ENCODE measurements around the gene SRXN1. TPM values are rescaled to one million over a fixed set of nuclear protein-coding genes. Genes with fewer than 3 reads are reported as not detected.

The SRXN1 gene
- total RNA-seq, 3 donors from 2014 or later: 11.7 to 23.4 (median 18.9) TPM

DNA sequence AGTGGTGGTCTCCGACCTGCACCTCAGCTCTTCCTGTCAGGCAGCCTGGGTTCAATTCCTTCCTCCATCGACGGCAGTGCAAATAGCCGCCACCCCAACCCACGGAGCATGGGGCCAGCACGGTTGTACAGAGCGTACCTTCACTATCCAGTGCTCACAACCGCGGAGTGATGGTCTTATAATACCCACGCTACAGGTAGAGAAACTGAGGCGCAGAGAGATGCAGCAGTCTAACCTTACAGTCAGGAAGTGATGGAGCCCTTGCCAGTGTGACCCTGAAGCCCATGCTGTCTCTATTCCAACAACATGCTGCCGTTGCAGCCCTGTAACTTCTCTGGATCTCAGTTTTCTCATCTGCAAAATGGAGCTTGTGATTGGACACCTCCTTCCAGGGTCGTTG, 11.6 kb upstream of the SRXN1 start:
- intact Hi-C loops (cut with DNase I, micrococcal nuclease): loop anchor here in 1 of 2 donors (10.0 kb wide), 1 partner anchor 110 kb away; no protein-coding TSS in a partner anchor
- Histone ChIP-seq H3K4me1 (ENCODE audit: low read depth) (no peaks in the 10 kb centered on the region), H3K36me3 (ENCODE audit: low read depth) (no peaks in the 10 kb centered on the region), H3K4me3 (no peak overlapping the region), H3K9me3 (no peaks in the 10 kb centered on the region)
- DNase-seq: no peak
- TF ChIP-seq, protein P1, sequence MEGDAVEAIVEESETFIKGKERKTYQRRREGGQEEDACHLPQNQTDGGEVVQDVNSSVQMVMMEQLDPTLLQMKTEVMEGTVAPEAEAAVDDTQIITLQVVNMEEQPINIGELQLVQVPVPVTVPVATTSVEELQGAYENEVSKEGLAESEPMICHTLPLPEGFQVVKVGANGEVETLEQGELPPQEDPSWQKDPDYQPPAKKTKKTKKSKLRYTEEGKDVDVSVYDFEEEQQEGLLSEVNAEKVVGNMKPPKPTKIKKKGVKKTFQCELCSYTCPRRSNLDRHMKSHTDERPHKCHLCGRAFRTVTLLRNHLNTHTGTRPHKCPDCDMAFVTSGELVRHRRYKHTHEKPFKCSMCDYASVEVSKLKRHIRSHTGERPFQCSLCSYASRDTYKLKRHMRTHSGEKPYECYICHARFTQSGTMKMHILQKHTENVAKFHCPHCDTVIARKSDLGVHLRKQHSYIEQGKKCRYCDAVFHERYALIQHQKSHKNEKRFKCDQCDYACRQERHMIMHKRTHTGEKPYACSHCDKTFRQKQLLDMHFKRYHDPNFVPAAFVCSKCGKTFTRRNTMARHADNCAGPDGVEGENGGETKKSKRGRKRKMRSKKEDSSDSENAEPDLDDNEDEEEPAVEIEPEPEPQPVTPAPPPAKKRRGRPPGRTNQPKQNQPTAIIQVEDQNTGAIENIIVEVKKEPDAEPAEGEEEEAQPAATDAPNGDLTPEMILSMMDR (IDR thresholded peaks at IDR 0.05): no peak
- ATAC-seq: no peak

DNA sequence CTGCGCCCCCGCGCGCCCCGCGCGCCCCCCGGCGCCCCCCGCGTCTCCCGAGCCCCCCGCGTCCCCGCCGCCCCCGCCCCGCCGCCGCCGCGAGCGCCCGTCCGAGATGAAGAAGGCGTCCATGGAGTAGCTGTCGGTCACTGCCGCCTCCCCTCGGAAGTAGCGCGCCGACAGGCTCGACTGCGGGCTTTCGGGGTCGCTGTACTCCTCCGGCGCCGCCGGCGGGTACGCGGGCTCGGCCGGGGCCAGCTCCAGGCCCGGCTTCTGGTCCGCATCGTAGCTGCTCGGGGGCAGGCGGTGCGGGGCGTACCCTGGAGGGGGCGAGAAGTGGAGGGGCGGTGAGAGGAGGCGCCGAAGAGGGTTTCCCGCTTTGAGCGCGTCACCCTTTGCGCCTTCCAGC, 11.2 kb upstream of the SRXN1 start:
- Histone ChIP-seq H3K9me3 (no peaks in the 10 kb centered on the region), H3K4me1 (ENCODE audit: low read depth) (no peaks in the 10 kb centered on the region), H3K36me3 (ENCODE audit: low read depth) (no peaks in the 10 kb centered on the region), H3K4me3 (no peak overlapping the region)
- no peak for ATAC-seq
- DNase-seq: no peak
- intact Hi-C loops (cut with DNase I, micrococcal nuclease): loop anchor here in 1 of 2 donors (10.0 kb wide), 1 partner anchor 109 kb away; no protein-coding TSS in a partner anchor
- TF ChIP-seq, protein P1 (IDR thresholded peaks at IDR 0.05): no peak

- H3K4me1 ChIP-seq (ENCODE audit: low read depth): no peaks in the 10 kb centered on the region
- no peak overlapping the region for H3K4me3 ChIP-seq
- DNase-seq: peak in 1 of 3 donors; percentile 42
- ATAC-seq: peak; percentile 51
- TF ChIP-seq, protein P1 (IDR thresholded peaks at IDR 0.05): no peak
- intact Hi-C loops (cut with DNase I, micrococcal nuclease): loop anchor here in 1 of 2 donors (10.0 kb wide), 1 partner anchor 109 kb away; no protein-coding TSS in a partner anchor
- no peaks in the 10 kb centered on the region for H3K9me3 ChIP-seq
- no peaks in the 10 kb centered on the region for H3K36me3 ChIP-seq (ENCODE audit: low read depth)
Observed at GRCh38 chr20:663315-664090, 10.5 kb upstream of the SRXN1 start.

DNA sequence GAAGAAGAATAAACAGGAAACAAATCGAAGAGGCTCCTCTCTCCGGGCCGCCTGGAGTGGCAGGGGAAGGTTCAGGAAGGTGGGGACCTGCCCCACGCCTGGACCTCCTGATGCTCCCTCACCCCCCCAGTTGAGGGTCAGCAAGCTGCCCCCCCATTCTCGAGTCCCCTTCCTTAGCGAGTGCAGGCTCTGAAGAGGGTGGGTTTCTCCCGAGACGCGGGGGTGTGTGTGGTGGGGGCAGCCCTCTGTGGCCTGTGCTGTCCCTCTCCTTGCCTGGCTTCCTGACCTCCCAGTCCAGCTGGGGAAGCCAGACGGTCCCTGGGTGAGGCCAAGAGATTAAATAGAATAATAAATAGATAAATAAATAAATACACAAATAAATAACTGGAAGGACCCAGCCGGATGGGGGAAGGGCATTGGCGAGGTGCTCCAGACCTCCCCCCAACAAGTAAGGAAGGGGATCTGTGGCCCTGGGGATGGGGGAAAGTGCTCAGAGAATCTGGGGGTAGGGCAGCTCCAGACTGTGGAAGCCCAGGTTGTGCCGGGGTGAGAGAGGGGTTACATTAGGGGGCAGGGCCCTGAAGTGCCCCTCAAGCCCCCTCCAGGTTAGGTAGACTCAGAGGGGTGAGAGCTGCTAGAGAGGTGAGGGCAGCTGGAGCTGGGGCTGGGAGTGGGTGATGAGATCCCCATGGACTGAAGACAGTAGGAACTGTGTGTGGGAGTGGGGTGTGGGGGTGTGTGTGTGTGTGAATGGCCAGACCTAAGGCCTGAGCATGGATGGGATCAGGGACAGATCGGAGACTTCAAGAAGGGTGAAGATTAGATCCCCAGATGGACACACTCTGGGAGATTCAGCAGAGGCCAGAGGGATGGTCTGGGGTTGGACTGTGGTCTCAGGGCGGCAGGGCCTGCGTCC, 9.5 kb upstream of the SRXN1 start:
- intact Hi-C loops (cut with DNase I, micrococcal nuclease): loop anchor here in 1 of 2 donors (10.0 kb wide), 1 partner anchor 108 kb away; no protein-coding TSS in a partner anchor
- no peaks in the 10 kb centered on the region for H3K9me3 ChIP-seq
- H3K4me3 ChIP-seq: no peak overlapping the region
- no peaks in the 10 kb centered on the region for H3K4me1 ChIP-seq (ENCODE audit: low read depth)
- no peak for ATAC-seq
- no peaks in the 10 kb centered on the region for H3K36me3 ChIP-seq (ENCODE audit: low read depth)
- no peak for DNase-seq
- TF ChIP-seq, protein P1 (IDR thresholded peaks at IDR 0.05): no peak

DNA sequence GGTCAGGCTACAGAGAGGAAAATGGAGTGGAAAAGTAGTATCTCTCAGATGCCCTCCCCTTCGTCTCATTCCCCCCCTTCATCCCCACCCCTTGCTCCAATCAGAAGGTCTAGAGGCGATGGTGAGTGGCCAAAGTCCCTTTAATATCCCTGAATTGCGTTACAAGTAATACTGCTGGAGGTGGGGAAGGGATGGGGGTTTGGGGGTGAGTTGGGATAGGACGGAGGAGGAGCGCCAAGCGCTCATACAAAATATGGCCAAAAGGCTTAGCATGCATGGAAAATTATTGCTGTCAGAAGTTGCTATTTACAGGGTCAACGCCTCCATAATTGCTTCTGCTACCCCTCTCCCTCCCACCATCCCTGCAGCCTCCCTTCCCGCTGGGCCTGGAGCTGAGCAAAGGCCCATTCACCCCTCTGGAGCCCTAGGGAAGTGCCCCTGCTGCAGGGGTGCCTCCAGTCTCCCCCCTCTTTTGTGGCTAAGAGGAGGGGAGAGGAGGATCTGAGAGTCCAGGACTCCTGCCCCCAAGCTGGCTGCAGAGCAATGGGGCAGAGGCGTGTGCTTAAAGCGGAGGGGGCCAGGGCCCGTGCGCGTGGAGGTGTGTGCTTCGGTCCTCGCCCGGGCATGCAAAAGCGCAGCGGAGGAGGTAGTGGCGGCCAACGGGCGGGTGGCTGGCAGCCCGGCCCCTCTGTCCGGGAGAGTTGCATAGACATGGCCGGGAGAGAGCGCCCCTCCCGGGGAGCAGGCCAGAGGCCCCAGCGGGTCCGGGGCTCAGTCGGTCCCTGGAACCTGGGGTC, 8.7 kb upstream of the SRXN1 start:
- Histone ChIP-seq H3K4me1 (ENCODE audit: low read depth) (no peaks in the 10 kb centered on the region), H3K4me3 (no peak overlapping the region), H3K36me3 (ENCODE audit: low read depth) (no peaks in the 10 kb centered on the region), H3K9me3 (no peaks in the 10 kb centered on the region)
- TF ChIP-seq, protein P1 (IDR thresholded peaks at IDR 0.05): no peak
- intact Hi-C loops (cut with DNase I, micrococcal nuclease): loop anchor here in 1 of 2 donors (10.0 kb wide), 1 partner anchor 107 kb away; no protein-coding TSS in a partner anchor
- DNase-seq (no peak), ATAC-seq (no peak)

Measured in mucosa of descending colon (tissue), 3 donors.